ENCODE results near the gene HRH1. TPM values are rescaled to one million over a fixed set of nuclear protein-coding genes. Genes with fewer than 3 reads are reported as not detected.

Gene HRH1
- total RNA-seq, 1 experiment from 2014 or later = 1.3 TPM

DNA sequence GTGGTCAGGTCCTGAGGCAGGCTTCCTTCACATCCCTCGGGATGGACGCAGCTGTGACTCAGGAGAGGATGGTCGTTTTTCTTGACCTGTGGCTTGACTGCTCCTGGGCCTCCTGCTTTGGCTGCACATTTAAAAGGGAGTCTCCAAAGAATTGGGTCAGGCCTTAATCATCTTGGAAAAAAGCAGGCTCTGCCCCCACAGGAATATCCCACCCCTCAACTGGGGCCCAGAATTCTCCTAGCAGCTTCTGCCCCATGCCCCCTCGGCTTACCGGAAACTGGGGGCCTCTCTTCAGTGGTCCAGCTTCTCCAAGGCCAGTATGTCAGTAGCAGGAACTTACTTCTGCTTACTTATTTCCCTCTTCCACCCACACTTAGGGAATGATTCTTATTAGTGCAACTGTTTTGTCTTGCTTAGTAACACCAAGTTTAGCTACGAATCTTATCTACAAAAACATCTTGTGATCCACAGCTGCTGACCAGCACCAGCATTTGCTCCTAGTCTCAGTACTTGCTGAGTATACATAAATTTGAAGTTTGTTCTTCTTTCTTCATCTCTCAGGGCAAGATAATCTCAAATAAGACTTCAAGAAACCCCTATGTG lies 153.6 kb downstream of the HRH1 start:
- Histone ChIP-seq H3K4me1 (no peaks in the 10 kb centered on the region), H3K36me3 (ENCODE audit: control insufficient read depth, insufficient read depth, low read length) (peaks cover 1% of the 10 kb centered on the region; the same call in 1 of the 2 replicates), H3K9me3 (no peaks in the 10 kb centered on the region), H3K4me3 (ENCODE audit: low read depth, low read length) (no peak overlapping the region), H3K27me3 (replicated peaks; ENCODE audit: control insufficient read depth, insufficient read depth, low read length) (no peaks in the 10 kb centered on the region)
- no peak overlapping the region for H3K4me3 Mint-ChIP-seq (ENCODE audit: unreplicated experiment)
- no peaks in the 10 kb centered on the region for H3K4me1 Mint-ChIP-seq (ENCODE audit: low read depth, unreplicated experiment)
- peaks cover 20% of the 10 kb centered on the region for H3K36me3 Mint-ChIP-seq (ENCODE audit: insufficient read depth, unreplicated experiment)
- intact Hi-C loops (cut with micrococcal nuclease; ENCODE audit: unreplicated experiment) = no loop called here
- H3K27me3 Mint-ChIP-seq (ENCODE audit: insufficient read depth, unreplicated experiment) = no peaks in the 10 kb centered on the region
- TF ChIP-seq, protein P1, sequence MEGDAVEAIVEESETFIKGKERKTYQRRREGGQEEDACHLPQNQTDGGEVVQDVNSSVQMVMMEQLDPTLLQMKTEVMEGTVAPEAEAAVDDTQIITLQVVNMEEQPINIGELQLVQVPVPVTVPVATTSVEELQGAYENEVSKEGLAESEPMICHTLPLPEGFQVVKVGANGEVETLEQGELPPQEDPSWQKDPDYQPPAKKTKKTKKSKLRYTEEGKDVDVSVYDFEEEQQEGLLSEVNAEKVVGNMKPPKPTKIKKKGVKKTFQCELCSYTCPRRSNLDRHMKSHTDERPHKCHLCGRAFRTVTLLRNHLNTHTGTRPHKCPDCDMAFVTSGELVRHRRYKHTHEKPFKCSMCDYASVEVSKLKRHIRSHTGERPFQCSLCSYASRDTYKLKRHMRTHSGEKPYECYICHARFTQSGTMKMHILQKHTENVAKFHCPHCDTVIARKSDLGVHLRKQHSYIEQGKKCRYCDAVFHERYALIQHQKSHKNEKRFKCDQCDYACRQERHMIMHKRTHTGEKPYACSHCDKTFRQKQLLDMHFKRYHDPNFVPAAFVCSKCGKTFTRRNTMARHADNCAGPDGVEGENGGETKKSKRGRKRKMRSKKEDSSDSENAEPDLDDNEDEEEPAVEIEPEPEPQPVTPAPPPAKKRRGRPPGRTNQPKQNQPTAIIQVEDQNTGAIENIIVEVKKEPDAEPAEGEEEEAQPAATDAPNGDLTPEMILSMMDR (IDR thresholded peaks at IDR 0.05; ENCODE audit: insufficient read depth in 1 of 2, low read depth in 1 of 2, low read length in 1 of 2, severe bottlenecking in 1 of 2, unreplicated experiment in 1 of 2) = no peak
- no peaks in the 10 kb centered on the region for H3K9me3 Mint-ChIP-seq (ENCODE audit: unreplicated experiment)
- ChIA-PET CTCF (no interaction called here), POLR2A (no interaction called here)
- no peak overlapping the region for H3K27ac Mint-ChIP-seq (ENCODE audit: unreplicated experiment)
- DNase-seq = no peak
- BruUV-seq (replicated peaks) = no TSS peak

DNA sequence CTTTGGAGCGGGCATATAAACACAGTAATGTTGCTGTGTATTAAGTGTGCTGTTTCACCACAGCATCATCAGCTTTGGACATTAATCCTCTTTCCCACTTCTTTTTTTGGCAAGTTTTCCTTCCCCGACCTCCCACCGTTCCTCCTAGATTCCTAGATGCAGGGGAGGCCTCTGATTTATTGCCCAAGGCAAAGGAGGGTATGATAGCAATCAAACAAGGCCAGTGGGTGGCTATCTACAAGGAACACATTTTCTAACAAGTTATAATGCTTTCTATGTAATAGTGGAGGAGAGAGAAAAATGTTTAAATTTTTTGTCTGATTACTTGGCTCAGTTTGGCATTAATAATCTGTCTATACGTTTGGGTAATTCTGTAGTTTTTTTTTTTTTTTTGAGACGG lies 156.0 kb downstream of the HRH1 start:
- H3K27me3 ChIP-seq (replicated peaks; ENCODE audit: control insufficient read depth, insufficient read depth, low read length) = no peaks in the 10 kb centered on the region
- H3K4me1 ChIP-seq = no peaks in the 10 kb centered on the region
- BruUV-seq (replicated peaks) = no TSS peak
- intact Hi-C loops (cut with micrococcal nuclease; ENCODE audit: unreplicated experiment) = no loop called here
- Mint-ChIP-seq H3K27me3 (ENCODE audit: insufficient read depth, unreplicated experiment) (no peaks in the 10 kb centered on the region), H3K27ac (ENCODE audit: unreplicated experiment) (no peak overlapping the region), H3K4me3 (ENCODE audit: unreplicated experiment) (no peak overlapping the region), H3K36me3 (ENCODE audit: insufficient read depth, unreplicated experiment) (peaks cover 11% of the 10 kb centered on the region), H3K9me3 (ENCODE audit: unreplicated experiment) (no peaks in the 10 kb centered on the region), H3K4me1 (ENCODE audit: low read depth, unreplicated experiment) (no peaks in the 10 kb centered on the region)
- H3K9me3 ChIP-seq = no peaks in the 10 kb centered on the region
- CTCF ChIA-PET = no interaction called here
- no peak overlapping the region for H3K4me3 ChIP-seq (ENCODE audit: low read depth, low read length)
- DNase-seq = no peak
- TF ChIP-seq, protein P1 (IDR thresholded peaks at IDR 0.05; ENCODE audit: insufficient read depth in 1 of 2, low read depth in 1 of 2, low read length in 1 of 2, severe bottlenecking in 1 of 2, unreplicated experiment in 1 of 2) = no peak
- POLR2A ChIA-PET = interaction anchor here (0.6 kb wide), 1 partner anchor 36 kb away, joined by 8 read pairs; no protein-coding TSS in a partner anchor
- no peaks in the 10 kb centered on the region for H3K36me3 ChIP-seq (ENCODE audit: control insufficient read depth, insufficient read depth, low read length)

GRCh38 chr3:11312166-11312565 lies 157.9 kb downstream of the HRH1 start:
- H3K27me3 Mint-ChIP-seq (ENCODE audit: insufficient read depth, unreplicated experiment) = no peaks in the 10 kb centered on the region
- no TSS peak for BruUV-seq (replicated peaks)
- intact Hi-C loops (cut with micrococcal nuclease; ENCODE audit: unreplicated experiment) = no loop called here
- POLR2A ChIA-PET = no interaction called here
- DNase-seq = no peak
- no peaks in the 10 kb centered on the region for H3K4me1 Mint-ChIP-seq (ENCODE audit: low read depth, unreplicated experiment)
- no peak overlapping the region for H3K27ac Mint-ChIP-seq (ENCODE audit: unreplicated experiment)
- CTCF ChIA-PET = no interaction called here
- H3K9me3 Mint-ChIP-seq (ENCODE audit: unreplicated experiment) = no peaks in the 10 kb centered on the region
- no peak overlapping the region for H3K4me3 Mint-ChIP-seq (ENCODE audit: unreplicated experiment)
- H3K36me3 Mint-ChIP-seq (ENCODE audit: insufficient read depth, unreplicated experiment) = peaks cover 8% of the 10 kb centered on the region
- H3K36me3 ChIP-seq (ENCODE audit: control insufficient read depth, insufficient read depth, low read length) = no peaks in the 10 kb centered on the region
- TF ChIP-seq, protein P1 (IDR thresholded peaks at IDR 0.05; ENCODE audit: insufficient read depth in 1 of 2, low read depth in 1 of 2, low read length in 1 of 2, severe bottlenecking in 1 of 2, unreplicated experiment in 1 of 2) = no peak
- H3K9me3 ChIP-seq = no peaks in the 10 kb centered on the region
- H3K4me3 ChIP-seq (ENCODE audit: low read depth, low read length) = no peak overlapping the region
- H3K27me3 ChIP-seq (replicated peaks; ENCODE audit: control insufficient read depth, insufficient read depth, low read length) = no peaks in the 10 kb centered on the region
- no peaks in the 10 kb centered on the region for H3K4me1 ChIP-seq

Other genes starting within 250 kb of the HRH1 start
- not detected in 2 replicates for gene SLC6A1, start 161.7 kb upstream of the HRH1 start, total RNA-seq (2022)
- 24.4 and 28.6 TPM in 2 replicates for gene ATG7, start 117.9 kb downstream of the HRH1 start, total RNA-seq (2022)